Thyroid gland (tissue), 4 donors: ENCODE results near the gene SIPA1L3.

ENCODE experiments used
- CTCF ChIP-seq, 6 experiments: fragments of 200-600 bp in 3 of 6; fragments of 450-650 bp in 3 of 6; sonication (generic) in 3 of 6; IDR thresholded peaks; one replicate each; pipeline ENCODE4 v1.5.1; 2016 to 2019; ENCODE audit warnings: antibody characterized with exemption in 6 of 6, mild to moderate bottlenecking in 2 of 6, inconsistent platforms in 1 of 6, moderate library complexity in 1 of 6
- POLR2A ChIP-seq, 2 donors: fragments of 450-650 bp; IDR thresholded peaks; one replicate each; pipeline ENCODE4 v1.6.1; 2017; ENCODE audit warnings: antibody characterized with exemption in 2 of 2, mild to moderate bottlenecking in 2 of 2, moderate library complexity in 1 of 2

DNA sequence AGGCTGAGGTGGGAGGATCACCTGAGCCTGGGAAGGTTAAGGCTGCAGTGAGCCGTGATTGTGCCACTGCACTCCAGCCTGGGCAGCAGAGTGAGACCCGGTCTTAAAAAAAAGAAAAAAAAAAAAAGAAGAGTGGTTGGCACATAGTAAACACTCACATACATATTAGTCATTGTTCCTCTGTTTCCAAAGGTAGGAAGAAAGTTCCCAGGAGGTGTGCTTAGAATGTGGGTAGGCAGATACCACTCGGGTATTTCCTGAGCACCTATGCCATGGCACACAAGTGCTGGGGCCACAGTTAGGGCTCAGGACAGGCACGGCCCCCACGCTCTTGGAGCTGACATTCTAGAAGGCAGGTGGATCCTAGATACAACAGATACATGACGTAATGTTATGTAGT lies 41.4 kb downstream of the SIPA1L3 start:
- TF ChIP-seq POLR2A (IDR thresholded peaks at IDR 0.05), result no peak
- TF ChIP-seq CTCF (IDR thresholded peaks at IDR 0.05), result no peak
